Neural progenitor cell (in vitro differentiated cells): Measurements from ENCODE around the gene MIF4GD. TPM values are rescaled to one million over a fixed set of nuclear protein-coding genes. Genes with fewer than 3 reads are reported as not detected.
A peak's percentile ranks its signal among the peaks of the same experiment; 100 is the strongest.

Source experiments
- DNase-seq: peaks from one replicate; pipeline ENCODE4 v3.0.0-alpha.2; 2016; ENCODE audit warnings: low spot score
- H2AFZ ChIP-seq: fragments of 200-600 bp; sonication (generic); replicated peaks from 2 replicates; pipeline ENCODE4 v1.6.1; 2016; ENCODE audit warnings: antibody characterized with exemption
- H3F3A ChIP-seq: fragments of 200-600 bp; sonication (generic); 2 replicates; pipeline ENCODE4 v1.6.1; 2016; ENCODE audit warnings: antibody characterized with exemption, low read depth
- H3K27ac ChIP-seq: fragments of 200-600 bp; sonication (generic); 2 replicates; pipeline ENCODE4 v1.5.1; 2016; ENCODE audit warnings: mild to moderate bottlenecking
- H3K27me3 ChIP-seq: fragments of 200-600 bp; sonication (generic); 2 replicates; pipeline ENCODE4 v1.6.1; 2016; ENCODE audit warnings: mild to moderate bottlenecking, moderate library complexity
- H3K36me3 ChIP-seq: fragments of 200-600 bp; sonication (generic); 2 replicates; pipeline ENCODE4 v1.5.1; 2016
- H3K4me1 ChIP-seq: fragments of 200-600 bp; sonication (generic); 2 replicates; pipeline ENCODE4 v1.6.1; 2016; ENCODE audit warnings: mixed run types
- H3K4me2 ChIP-seq: fragments of 200-600 bp; sonication (generic); 2 replicates; pipeline ENCODE4 v1.6.1; 2016
- H3K4me3 ChIP-seq: fragments of 200-600 bp; sonication (generic); 2 replicates; pipeline ENCODE4 v1.5.1; 2016
- H3K79me2 ChIP-seq: fragments of 200-600 bp; sonication (generic); 2 replicates; pipeline ENCODE4 v1.6.1; 2016; ENCODE audit warnings: low read depth
- H3K9ac ChIP-seq: fragments of 200-600 bp; sonication (generic); 2 replicates; pipeline ENCODE4 v1.6.1; 2016
- H3K9me3 ChIP-seq: fragments of 200-600 bp; sonication (generic); 2 replicates; pipeline ENCODE4 v1.5.1; 2016; ENCODE audit warnings: low read depth
- H4K20me1 ChIP-seq: fragments of 200-600 bp; sonication (generic); 2 replicates; pipeline ENCODE4 v1.6.1; 2016; ENCODE audit warnings: low read depth
- H3K27ac Mint-ChIP-seq: 3 replicates; pipeline ENCODE4 v1.8.0; 2021; ENCODE audit warnings: mixed read lengths
- H3K27me3 Mint-ChIP-seq: 2 replicates; pipeline ENCODE4 v1.8.0; 2022; ENCODE audit warnings: low read depth, mild to moderate bottlenecking, inconsistent platforms, moderate library complexity, mixed read lengths; ENCODE audit not compliant: insufficient read depth
- H3K36me3 Mint-ChIP-seq: 3 replicates; pipeline ENCODE4 v1.8.0; 2021; ENCODE audit warnings: mixed read lengths
- H3K4me1 Mint-ChIP-seq: 3 replicates; pipeline ENCODE4 v1.8.0; 2021; ENCODE audit warnings: mixed read lengths
- H3K4me3 Mint-ChIP-seq: 3 replicates; pipeline ENCODE4 v1.8.0; 2021; ENCODE audit warnings: mild to moderate bottlenecking, moderate library complexity, mixed read lengths
- H3K9me3 Mint-ChIP-seq: 3 replicates; pipeline ENCODE4 v1.8.0; 2020; ENCODE audit warnings: mixed read lengths
- EZH2 ChIP-seq: fragments of 200-600 bp; sonication (generic); IDR thresholded peaks from 2 replicates; pipeline ENCODE4 v1.6.1; 2017; ENCODE audit warnings: antibody characterized with exemption, mild to moderate bottlenecking, moderate library complexity
- EZH2phosphoT487 ChIP-seq: fragments of 200-600 bp; sonication (generic); IDR thresholded peaks from 2 replicates; pipeline ENCODE4 v1.6.1; 2017; ENCODE audit warnings: antibody characterized with exemption
- total RNA-seq: library from RNA; depleted of rRNA; stranded (reverse); fragments of >200 nt; gene quantifications from 2 replicates; pipeline ENCODE4 v1.2.3, GENCODE V29; 2015; ENCODE audit warnings: low replicate concordance
- TF ChIP-seq, protein P1 (sequence below): fragments of 200-600 bp; sonication (generic); IDR thresholded peaks from 2 replicates; pipeline ENCODE4 v1.5.1; 2017; ENCODE audit warnings: antibody characterized with exemption, mild to moderate bottlenecking

Gene MIF4GD
- total RNA-seq, 1 donor from 2014 or later: 17.7 TPM

- Histone ChIP-seq H3K27me3 (no peaks in the 10 kb centered on the region), H3K4me2 (no peak overlapping the region), H2AFZ (no peak overlapping the region), H3K27ac (no peak overlapping the region), H4K20me1 (peaks cover 16% of the 10 kb centered on the region), H3K36me3 (no peaks in the 10 kb centered on the region), H3F3A (peaks cover 12% of the 10 kb centered on the region), H3K9ac (no peak overlapping the region), H3K4me3 (no peak overlapping the region), H3K4me1 (peaks cover 10% of the 10 kb centered on the region), H3K79me2 (no peaks in the 10 kb centered on the region), H3K9me3 (no peaks in the 10 kb centered on the region)
- TF ChIP-seq EZH2: no peak
- no peak for TF ChIP-seq EZH2phosphoT487
- TF ChIP-seq, protein P1, sequence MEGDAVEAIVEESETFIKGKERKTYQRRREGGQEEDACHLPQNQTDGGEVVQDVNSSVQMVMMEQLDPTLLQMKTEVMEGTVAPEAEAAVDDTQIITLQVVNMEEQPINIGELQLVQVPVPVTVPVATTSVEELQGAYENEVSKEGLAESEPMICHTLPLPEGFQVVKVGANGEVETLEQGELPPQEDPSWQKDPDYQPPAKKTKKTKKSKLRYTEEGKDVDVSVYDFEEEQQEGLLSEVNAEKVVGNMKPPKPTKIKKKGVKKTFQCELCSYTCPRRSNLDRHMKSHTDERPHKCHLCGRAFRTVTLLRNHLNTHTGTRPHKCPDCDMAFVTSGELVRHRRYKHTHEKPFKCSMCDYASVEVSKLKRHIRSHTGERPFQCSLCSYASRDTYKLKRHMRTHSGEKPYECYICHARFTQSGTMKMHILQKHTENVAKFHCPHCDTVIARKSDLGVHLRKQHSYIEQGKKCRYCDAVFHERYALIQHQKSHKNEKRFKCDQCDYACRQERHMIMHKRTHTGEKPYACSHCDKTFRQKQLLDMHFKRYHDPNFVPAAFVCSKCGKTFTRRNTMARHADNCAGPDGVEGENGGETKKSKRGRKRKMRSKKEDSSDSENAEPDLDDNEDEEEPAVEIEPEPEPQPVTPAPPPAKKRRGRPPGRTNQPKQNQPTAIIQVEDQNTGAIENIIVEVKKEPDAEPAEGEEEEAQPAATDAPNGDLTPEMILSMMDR: no peak
- DNase-seq: peak; percentile 60
- Mint-ChIP-seq H3K36me3 (peaks cover 8% of the 10 kb centered on the region), H3K27ac (no peak overlapping the region), H3K4me3 (no peak overlapping the region), H3K27me3 (peaks cover 2% of the 10 kb centered on the region), H3K4me1 (peaks cover 4% of the 10 kb centered on the region), H3K9me3 (no peaks in the 10 kb centered on the region)
Measured at GRCh38 chr17:75317671-75318070, 46.6 kb upstream of the MIF4GD start.

GRCh38 chr17:75316253-75316652, 45.2 kb upstream of the MIF4GD start:
- H3K36me3 Mint-ChIP-seq: peaks cover 8% of the 10 kb centered on the region
- H3K9me3 Mint-ChIP-seq: no peaks in the 10 kb centered on the region
- H3K27ac Mint-ChIP-seq: peak overlapping the region; percentile 8
- Histone ChIP-seq H3K27me3 (no peaks in the 10 kb centered on the region), H3K4me1 (peaks cover 10% of the 10 kb centered on the region), H3K27ac (no peak overlapping the region), H3K4me3 (no peak overlapping the region), H3K9ac (no peak overlapping the region), H2AFZ (no peak overlapping the region), H3K9me3 (no peaks in the 10 kb centered on the region), H3K79me2 (no peaks in the 10 kb centered on the region), H3F3A (peaks cover 9% of the 10 kb centered on the region), H3K4me2 (no peak overlapping the region), H3K36me3 (no peaks in the 10 kb centered on the region), H4K20me1 (peaks cover 14% of the 10 kb centered on the region)
- DNase-seq: no peak
- peaks cover 4% of the 10 kb centered on the region for H3K4me1 Mint-ChIP-seq
- H3K4me3 Mint-ChIP-seq: no peak overlapping the region
- TF ChIP-seq EZH2phosphoT487 (no peak), EZH2 (no peak)
- TF ChIP-seq, protein P1: no peak
- H3K27me3 Mint-ChIP-seq: peaks cover 7% of the 10 kb centered on the region

DNA sequence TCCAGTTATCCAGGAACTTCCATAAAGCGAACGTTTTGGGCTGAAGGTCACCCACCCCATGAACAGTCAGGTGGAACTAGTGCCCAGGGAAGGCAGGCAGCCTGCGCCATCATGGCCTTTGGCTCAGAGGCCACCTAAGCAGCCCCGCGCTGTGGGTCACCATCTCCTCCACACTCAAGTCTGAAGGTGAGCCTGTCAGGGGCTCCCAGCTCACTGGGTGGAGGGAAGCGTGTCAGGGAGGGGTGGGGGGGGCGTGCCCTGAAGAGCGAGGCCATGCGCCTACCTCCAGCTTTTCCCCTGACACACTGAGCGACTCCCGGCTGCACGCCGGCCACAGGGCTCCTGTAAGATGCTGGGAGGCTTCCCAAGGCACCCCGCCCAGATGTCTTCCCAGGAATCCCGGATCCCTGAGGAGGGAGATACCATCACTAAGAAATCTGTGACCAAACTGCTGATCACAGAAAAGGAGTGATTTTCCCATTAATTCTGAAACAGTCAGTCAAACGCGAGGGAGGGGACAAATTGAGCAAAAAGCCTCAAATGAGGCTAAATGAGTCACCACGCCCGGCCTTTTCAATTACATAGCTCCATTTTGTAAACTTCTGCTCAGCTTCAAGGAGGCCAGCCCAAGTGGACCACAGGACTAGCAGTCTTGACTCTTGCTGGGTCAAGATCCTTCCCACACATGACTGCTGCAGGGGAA, 44.7 kb upstream of the MIF4GD start:
- Histone ChIP-seq H3K4me3 (no peak overlapping the region), H2AFZ (no peak overlapping the region), H3K27ac (no peak overlapping the region), H4K20me1 (peaks cover 14% of the 10 kb centered on the region), H3K4me2 (no peak overlapping the region), H3K36me3 (no peaks in the 10 kb centered on the region), H3K27me3 (no peaks in the 10 kb centered on the region), H3K79me2 (no peaks in the 10 kb centered on the region), H3F3A (peaks cover 9% of the 10 kb centered on the region), H3K9ac (no peak overlapping the region), H3K9me3 (no peaks in the 10 kb centered on the region), H3K4me1 (peaks cover 10% of the 10 kb centered on the region)
- peak overlapping the region; percentile 8 for H3K27ac Mint-ChIP-seq
- H3K27me3 Mint-ChIP-seq: peaks cover 7% of the 10 kb centered on the region
- H3K4me3 Mint-ChIP-seq: no peak overlapping the region
- TF ChIP-seq EZH2phosphoT487 (no peak), EZH2 (no peak)
- TF ChIP-seq, protein P1: no peak
- peaks cover 8% of the 10 kb centered on the region for H3K36me3 Mint-ChIP-seq
- no peaks in the 10 kb centered on the region for H3K9me3 Mint-ChIP-seq
- no peak for DNase-seq
- H3K4me1 Mint-ChIP-seq: peaks cover 4% of the 10 kb centered on the region
